Muscle layer of duodenum (tissue), 2 donors: Measurements from ENCODE around the gene PLA1A.
"Not testable (repeated sequence)": the region's sequence is repeated elsewhere in the genome, so short reads cannot be mapped to it uniquely, and the experiment has no call there.

ENCODE experiments used
- H3K27ac ChIP-seq: one replicate; pipeline ENCODE4 v1.7.0; 2013; ENCODE audit warnings: mild to moderate bottlenecking, low read length
- H3K27me3 ChIP-seq: one replicate; pipeline ENCODE4 v1.7.0; 2013; ENCODE audit warnings: low read depth, mild to moderate bottlenecking, control low read depth, low read length
- H3K36me3 ChIP-seq, 2 donors: one replicate each; pipeline ENCODE4 v1.7.0; 2013; ENCODE audit warnings: low read length in 2 of 2, control low read depth in 1 of 2, mild to moderate bottlenecking in 1 of 2; ENCODE audit not compliant: insufficient read depth in 2 of 2, control insufficient read depth in 1 of 2
- H3K4me1 ChIP-seq, 2 donors: one replicate each; pipeline ENCODE4 v1.7.0; 2013; ENCODE audit warnings: low read length in 2 of 2, mild to moderate bottlenecking in 2 of 2, control low read depth in 1 of 2, moderate library complexity in 1 of 2; ENCODE audit not compliant: insufficient read depth in 2 of 2, control insufficient read depth in 1 of 2
- H3K4me3 ChIP-seq, 2 donors: one replicate each; pipeline ENCODE4 v1.7.0; 2013; ENCODE audit warnings: low read length in 2 of 2, low read depth in 1 of 2, mild to moderate bottlenecking in 1 of 2
- H3K9me3 ChIP-seq, 2 donors: one replicate each; pipeline ENCODE4 v1.7.0; 2013; ENCODE audit warnings: low read length in 2 of 2, control low read depth in 1 of 2, mild to moderate bottlenecking in 1 of 2; ENCODE audit not compliant: control insufficient read depth in 1 of 2
- donor health status: healthy.

Gene PLA1A

DNA sequence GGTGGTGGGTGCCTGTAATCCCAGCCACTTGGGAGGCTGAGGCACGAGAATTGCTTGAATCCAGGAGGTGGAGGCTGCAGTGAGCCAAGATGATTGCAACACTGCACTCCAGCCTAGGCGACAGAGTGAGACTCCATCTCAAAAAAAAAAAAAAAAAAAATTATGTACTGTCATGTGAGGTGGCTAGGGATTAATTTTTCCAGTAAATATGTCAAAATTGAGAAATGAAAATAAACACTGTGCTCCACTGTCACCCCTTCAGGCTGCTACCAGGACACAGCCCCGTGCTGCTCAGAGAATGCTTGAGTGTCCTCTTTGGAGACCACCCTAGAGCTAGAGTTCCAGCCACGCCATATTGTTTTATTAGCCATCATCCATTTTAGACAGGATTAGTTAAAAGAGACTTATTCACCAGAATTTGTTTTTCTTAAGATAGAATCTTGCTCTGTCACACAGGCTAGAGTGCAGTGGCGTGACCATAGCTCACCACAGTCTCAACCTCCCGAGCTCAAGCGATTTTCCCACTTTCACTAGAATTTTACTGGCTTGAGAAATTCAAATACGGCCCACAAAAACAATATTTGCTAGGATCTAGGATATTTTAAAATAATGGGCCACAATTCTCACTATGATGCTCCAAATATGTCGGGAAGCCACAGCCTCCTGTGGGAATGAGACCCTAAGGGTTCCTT, 38.9 kb upstream of the PLA1A start:
- Histone ChIP-seq H3K9me3 (no peaks in the 10 kb centered on the region), H3K27ac (no peak overlapping the region), H3K36me3 (no peaks in the 10 kb centered on the region), H3K27me3 (no peaks in the 10 kb centered on the region), H3K4me1 (no peaks in the 10 kb centered on the region), H3K4me3 (no peak overlapping the region)

- Histone ChIP-seq H3K4me1 (no peaks in the 10 kb centered on the region), H3K36me3 (no peaks in the 10 kb centered on the region), H3K27ac (no peak within 1 kb of the TSS), H3K4me3 (no peak within 1 kb of the TSS), H3K27me3 (no peaks in the 10 kb centered on the region), H3K9me3 (peaks cover 0 to 2% of the 10 kb centered on the region in 2 donors)
These were observed 38.2 kb upstream of the PLA1A start, which contains the start of gene CD80 for GRCh38 chr3:119559441-119559963. Gene CD80, minus strand, starts transcription at chr3:119559614. Its CDS starts 1,886 bp downstream, at chr3:119557728.

GRCh38 chr3:119560160-119560559, 37.5 kb upstream of the PLA1A start:
- H3K36me3 ChIP-seq = no peaks in the 10 kb centered on the region
- peaks cover 0 to 2% of the 10 kb centered on the region in 2 donors for H3K9me3 ChIP-seq
- no peak overlapping the region for H3K27ac ChIP-seq
- no peak overlapping the region for H3K4me3 ChIP-seq
- H3K4me1 ChIP-seq = no peaks in the 10 kb centered on the region
- no peaks in the 10 kb centered on the region for H3K27me3 ChIP-seq

GRCh38 chr3:119562307-119562961, 35.3 kb upstream of the PLA1A start:
- no peak overlapping the region for H3K4me3 ChIP-seq
- H3K27me3 ChIP-seq = no peaks in the 10 kb centered on the region
- H3K9me3 ChIP-seq = peaks cover 0 to 2% of the 10 kb centered on the region in 2 donors
- H3K4me1 ChIP-seq = no peaks in the 10 kb centered on the region
- H3K27ac ChIP-seq = no peak overlapping the region
- H3K36me3 ChIP-seq = no peaks in the 10 kb centered on the region

DNA sequence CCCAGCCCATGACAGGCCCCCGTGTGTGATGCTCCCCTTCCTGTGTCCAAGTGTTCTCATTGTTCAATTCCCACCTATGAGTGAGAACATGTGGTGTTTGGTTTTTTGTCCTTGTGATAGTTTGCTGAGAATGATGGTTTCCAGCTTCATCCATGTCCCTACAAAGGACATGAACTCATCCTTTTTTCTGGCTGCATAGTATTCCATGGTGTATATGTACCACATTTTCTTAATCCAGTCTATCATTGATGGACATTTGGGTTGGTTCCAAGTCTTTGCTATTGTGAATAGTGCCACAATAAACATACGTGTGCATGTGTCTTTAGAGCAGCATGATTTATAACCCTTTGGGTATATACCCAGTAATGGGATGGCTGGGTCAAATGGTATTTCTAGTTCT, 34.4 kb upstream of the PLA1A start:
- H3K4me3 ChIP-seq, H3K9me3 ChIP-seq, H3K27ac ChIP-seq, H3K4me1 ChIP-seq, H3K36me3 ChIP-seq, H3K27me3 ChIP-seq: not testable (repeated sequence)

- Histone ChIP-seq H3K9me3 (peaks cover 0 to 2% of the 10 kb centered on the region in 2 donors), H3K27me3 (no peaks in the 10 kb centered on the region), H3K36me3 (no peaks in the 10 kb centered on the region), H3K4me1 (no peaks in the 10 kb centered on the region), H3K4me3 (no peak overlapping the region), H3K27ac (no peak overlapping the region)
These were observed 28.5 kb upstream of the PLA1A start for GRCh38 chr3:119569156-119569555.

GRCh38 chr3:119570229-119570628, 27.5 kb upstream of the PLA1A start:
- no peaks in the 10 kb centered on the region for H3K36me3 ChIP-seq
- no peak overlapping the region for H3K27ac ChIP-seq
- H3K4me3 ChIP-seq = no peak overlapping the region
- H3K9me3 ChIP-seq = no peaks in the 10 kb centered on the region
- H3K4me1 ChIP-seq = no peaks in the 10 kb centered on the region
- H3K27me3 ChIP-seq = no peaks in the 10 kb centered on the region

DNA sequence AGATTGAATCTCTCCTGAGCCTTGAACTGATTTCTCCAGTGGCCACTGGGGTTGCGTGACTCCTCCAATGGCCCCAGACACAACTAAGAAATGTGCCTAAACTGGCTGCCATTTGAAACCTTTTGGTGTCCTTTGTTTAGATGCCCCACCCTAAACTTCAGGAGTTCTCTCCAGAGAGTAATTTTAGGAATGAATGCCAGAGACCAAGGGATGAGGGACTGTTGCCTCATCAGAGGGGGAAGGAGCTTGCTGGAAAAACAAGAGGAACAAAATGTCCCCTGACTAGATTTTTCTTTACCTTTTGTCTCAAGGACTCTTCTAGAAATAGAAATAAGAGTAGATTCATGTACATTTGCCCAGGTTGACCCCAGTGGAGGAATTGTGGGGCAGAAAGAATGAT, 26.5 kb upstream of the PLA1A start:
- Histone ChIP-seq H3K9me3 (no peaks in the 10 kb centered on the region), H3K36me3 (no peaks in the 10 kb centered on the region), H3K27ac (no peak overlapping the region), H3K4me3 (no peak overlapping the region), H3K27me3 (no peaks in the 10 kb centered on the region), H3K4me1 (no peaks in the 10 kb centered on the region)

DNA sequence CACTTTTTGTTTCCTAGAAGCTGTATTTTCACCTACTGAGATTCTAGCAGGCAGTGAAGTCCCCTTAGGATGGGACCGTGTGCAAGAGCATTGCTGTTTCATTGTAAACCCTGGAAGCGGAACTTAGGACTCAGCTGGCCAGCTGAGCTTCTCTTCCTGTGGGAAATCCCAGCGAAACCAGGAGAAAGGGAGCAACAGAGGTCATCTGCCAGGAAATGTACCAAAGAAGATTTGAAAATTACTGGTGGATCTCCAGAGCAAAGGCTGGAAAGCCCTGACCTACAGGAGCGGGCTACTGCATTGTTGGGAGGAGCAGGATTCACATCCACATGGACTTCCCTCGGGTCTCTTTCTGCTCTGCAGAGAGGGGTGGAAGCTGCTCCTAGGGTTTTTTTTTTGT, 26.0 kb upstream of the PLA1A start:
- no peaks in the 10 kb centered on the region for H3K9me3 ChIP-seq
- H3K36me3 ChIP-seq = no peaks in the 10 kb centered on the region
- no peak overlapping the region for H3K27ac ChIP-seq
- H3K27me3 ChIP-seq = no peaks in the 10 kb centered on the region
- H3K4me3 ChIP-seq = no peak overlapping the region
- no peaks in the 10 kb centered on the region for H3K4me1 ChIP-seq

DNA sequence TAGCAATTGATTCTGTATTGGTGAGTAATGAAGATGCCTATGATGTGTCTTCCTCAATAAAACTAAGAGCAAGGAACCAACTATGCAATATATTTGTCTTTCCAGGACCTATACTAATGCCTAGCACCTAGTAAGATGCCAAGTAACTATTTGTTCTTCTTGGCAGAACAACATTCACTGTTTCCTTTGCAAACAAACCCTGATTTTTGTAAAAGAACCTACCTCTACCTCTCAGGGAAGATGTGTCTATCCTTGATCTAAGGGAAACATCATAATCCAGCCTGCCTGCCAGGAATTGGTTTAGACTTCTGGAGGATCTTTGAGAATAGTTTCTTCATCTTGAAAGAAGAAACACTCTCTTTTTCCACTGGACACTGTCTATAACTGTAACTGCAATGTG, 22.2 kb upstream of the PLA1A start:
- Histone ChIP-seq H3K36me3 (no peaks in the 10 kb centered on the region), H3K27me3 (no peaks in the 10 kb centered on the region), H3K4me1 (peaks cover 3 to 6% of the 10 kb centered on the region in 2 donors), H3K27ac (no peak overlapping the region), H3K9me3 (no peaks in the 10 kb centered on the region), H3K4me3 (no peak overlapping the region)

DNA sequence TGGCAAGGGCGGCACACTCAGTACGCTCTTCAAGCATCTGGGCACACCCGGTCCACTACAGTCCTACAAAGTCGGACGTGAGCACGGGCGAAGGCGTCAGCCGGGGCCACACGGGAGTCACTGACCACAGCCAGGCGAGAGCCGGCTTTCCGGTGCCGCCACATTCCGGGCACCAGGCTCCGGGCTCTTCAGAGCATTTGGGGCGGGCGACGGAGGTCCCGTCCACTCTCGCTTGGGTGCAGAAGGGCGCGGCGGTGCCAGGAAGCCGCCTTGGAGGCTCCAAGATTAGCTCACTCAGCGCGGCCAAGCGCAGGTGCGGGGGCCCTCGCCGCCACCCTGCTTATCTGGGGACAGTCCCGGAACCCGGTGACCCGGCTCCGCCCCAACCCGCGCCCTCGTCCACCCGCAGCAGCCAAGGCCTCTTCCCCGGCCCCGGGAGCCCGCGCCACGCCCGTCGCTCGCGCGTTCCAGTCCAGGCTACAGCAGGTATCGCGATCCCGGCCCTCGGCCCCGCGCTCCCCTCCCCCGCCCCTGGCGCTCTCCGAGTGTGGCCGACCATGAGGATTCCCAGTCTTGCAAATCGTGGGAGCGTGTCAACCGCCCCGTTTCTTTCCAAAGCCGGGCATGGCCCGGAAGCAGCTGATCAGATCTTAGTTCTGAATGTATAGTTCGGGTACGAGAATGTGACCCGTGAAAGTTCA, 18.2 kb upstream of the PLA1A start, which contains the start of gene ADPRH:
Gene ADPRH, plus strand, starts transcription at position 127 of the 701 bp plus-strand sequence. CDS start 2,678 bp downstream, outside the sequence.
- Histone ChIP-seq H3K4me1 (peaks cover 5 to 7% of the 10 kb centered on the region in 2 donors), H3K36me3 (no peaks in the 10 kb centered on the region), H3K4me3 (peak within 1 kb of the TSS; percentile 68 to 77), H3K27me3 (no peaks in the 10 kb centered on the region), H3K27ac (peak within 1 kb of the TSS; percentile 95), H3K9me3 (no peaks in the 10 kb centered on the region)
